ENCODE data around the gene DCAF6. TPM values are rescaled to one million over a fixed set of nuclear protein-coding genes. Genes with fewer than 3 reads are reported as not detected.

Gene DCAF6
- total and polyA plus RNA-seq, 8 donors, result 39.7 to 62.7 (median 55.0) TPM

- DNase-seq (peak in 3 of 4 donors; percentile 38 to 41 (median 39)), ATAC-seq (peak; percentile 6)
- no peak for TF ChIP-seq CTCF (IDR thresholded peaks at IDR 0.05)
- intact Hi-C loops (cut with DNase I), result no loop called here
- Histone ChIP-seq H3K36me3 (no peaks in the 10 kb centered on the region), H3K4me3 (peak overlapping the region; percentile 71 to 90), H3K9me3 (no peaks in the 10 kb centered on the region), H3K27ac (peak overlapping the region; percentile 98), H3K4me1 (peaks cover 0 to 49% of the 10 kb centered on the region in 2 donors), H3K27me3 (no peaks in the 10 kb centered on the region)
Observed at GRCh38 chr1:167935216-167936067, 1.0 kb upstream of the DCAF6 start.

GRCh38 chr1:167936930-167937708, 636 bp downstream of the DCAF6 start, which contains the start of gene MPC2:
TSS of gene MPC2 (minus strand) at chr1:167937072. CDS start at chr1:167935841, 1,231 bp downstream.
- ATAC-seq (peak; percentile 51), DNase-seq (peak; percentile 73 to 89 (median 81))
- intact Hi-C loops (cut with DNase I), result no loop called here
- Histone ChIP-seq H3K9me3 (no peaks in the 10 kb centered on the region), H3K27me3 (no peaks in the 10 kb centered on the region), H3K27ac (peak within 1 kb of the TSS; percentile 98), H3K4me3 (peak within 1 kb of the TSS; percentile 71 to 90), H3K4me1 (peaks cover 0 to 49% of the 10 kb centered on the region in 2 donors), H3K36me3 (no peaks in the 10 kb centered on the region)
- TF ChIP-seq CTCF (IDR thresholded peaks at IDR 0.05), result no peak

DNA sequence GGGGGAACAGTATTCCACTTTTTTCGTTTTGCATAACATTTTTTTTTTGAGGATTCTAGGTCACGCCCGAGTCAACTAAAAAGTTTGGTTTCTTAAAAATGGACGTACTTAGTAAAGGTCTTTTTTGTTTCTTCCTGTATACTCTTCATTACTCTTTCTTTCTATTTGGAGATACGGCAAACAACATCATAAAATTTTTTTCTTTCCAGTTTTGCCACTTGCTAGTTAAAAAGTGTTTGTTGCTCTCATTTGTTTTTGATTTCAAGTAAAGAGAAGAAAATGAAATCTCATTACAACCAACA, 1.2 kb downstream of the DCAF6 start:
- ATAC-seq, result no peak
- intact Hi-C loops (cut with DNase I), result no loop called here

DNA sequence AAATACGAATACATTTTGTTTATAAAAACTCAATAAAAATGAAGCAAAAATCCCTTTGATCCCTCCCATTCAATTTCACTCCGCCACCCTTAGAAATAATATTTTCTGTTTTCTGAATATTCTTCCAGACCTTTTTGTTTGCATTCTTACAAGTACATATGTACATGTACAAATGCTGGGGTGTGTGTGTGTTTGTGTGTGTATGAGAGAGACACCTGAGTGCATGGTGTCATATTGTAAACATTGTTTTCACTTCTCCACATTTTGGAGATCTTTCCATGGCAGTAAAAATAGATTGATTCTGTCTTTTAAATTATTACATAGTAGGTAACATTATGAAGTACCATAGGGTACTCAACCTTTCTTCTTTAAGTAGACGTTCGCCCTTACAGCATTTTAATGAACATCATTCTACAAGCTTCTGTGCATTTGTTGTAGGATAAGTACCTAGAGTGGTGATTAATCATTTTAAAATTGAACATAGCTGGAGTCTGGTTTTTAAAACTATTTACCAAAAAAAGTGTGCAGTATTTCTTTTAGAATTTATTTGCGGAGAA, 1.7 kb downstream of the DCAF6 start:
- Histone ChIP-seq H3K4me1 (peaks cover 0 to 42% of the 10 kb centered on the region in 2 donors), H3K27me3 (no peaks in the 10 kb centered on the region), H3K36me3 (no peaks in the 10 kb centered on the region), H3K9me3 (no peaks in the 10 kb centered on the region), H3K4me3 (peak overlapping the region; percentile 71 to 90), H3K27ac (peak overlapping the region; percentile 98)
- intact Hi-C loops (cut with DNase I), result no loop called here
- DNase-seq (no peak), ATAC-seq (no peak)
- no peak for TF ChIP-seq CTCF (IDR thresholded peaks at IDR 0.05)

More for the DNA sequence above, 1.2 kb downstream of the DCAF6 start:
- peak overlapping the region; percentile 71 to 90 for H3K4me3 ChIP-seq
- no peaks in the 10 kb centered on the region for H3K27me3 ChIP-seq
- peaks cover 0 to 47% of the 10 kb centered on the region in 2 donors for H3K4me1 ChIP-seq
- peak overlapping the region; percentile 98 for H3K27ac ChIP-seq
- H3K9me3 ChIP-seq, result no peaks in the 10 kb centered on the region
- no peak for TF ChIP-seq CTCF (IDR thresholded peaks at IDR 0.05)
- DNase-seq, result no peak
- no peaks in the 10 kb centered on the region for H3K36me3 ChIP-seq

GRCh38 chr1:167940264-167940663, 3.8 kb downstream of the DCAF6 start:
- Histone ChIP-seq H3K27me3 (no peaks in the 10 kb centered on the region), H3K4me1 (peaks cover 0 to 23% of the 10 kb centered on the region in 2 donors), H3K9me3 (no peaks in the 10 kb centered on the region), H3K36me3 (no peaks in the 10 kb centered on the region), H3K4me3 (no peak overlapping the region), H3K27ac (no peak overlapping the region)
- no peak for ATAC-seq
- intact Hi-C loops (cut with DNase I), result no loop called here
- DNase-seq, result no peak
- no peak for TF ChIP-seq CTCF (IDR thresholded peaks at IDR 0.05)
